Colonic mucosa (tissue), 4 donors: ENCODE measurements around the gene PSMC4. TPM values are rescaled to one million over a fixed set of nuclear protein-coding genes. Genes with fewer than 3 reads are reported as not detected.

Experiments used
- DNase-seq: peaks from one replicate; pipeline ENCODE4 v3.0.0-alpha.2; 2020
- H3K27ac ChIP-seq: fragments of 200-600 bp; one replicate; pipeline ENCODE4 v1.8.0; 2021
- H3K27me3 ChIP-seq: fragments of 200-600 bp; one replicate; pipeline ENCODE4 v1.8.0; 2021
- H3K36me3 ChIP-seq: fragments of 200-600 bp; one replicate; pipeline ENCODE4 v1.8.0; 2021
- H3K4me1 ChIP-seq: fragments of 200-600 bp; one replicate; pipeline ENCODE4 v1.8.0; 2021; ENCODE audit warnings: mild to moderate bottlenecking
- H3K4me3 ChIP-seq: fragments of 200-600 bp; one replicate; pipeline ENCODE4 v1.8.0; 2021
- H3K9ac ChIP-seq, 2 donors: one replicate each; pipeline ENCODE4 v1.7.0; 2013; ENCODE audit warnings: control low read depth in 2 of 2, low read depth in 2 of 2, low read length in 2 of 2
- H3K9me3 ChIP-seq: fragments of 200-600 bp; one replicate; pipeline ENCODE4 v1.8.0; 2021
- intact Hi-C: fragments of 100-400 bp; cut with DNase I; formaldehyde crosslinking; loops from one replicate; pipeline ENCODE4 v1.14.1; 2022
- total RNA-seq, 2 donors: library from RNA; stranded (reverse); fragmentation: NEBNext Ultra II Directional in 1 of 2; extraction: Animal tissue kit (Norgen Biotek cat#: 25700) in 1 of 2; gene quantifications; one replicate each; pipeline ENCODE4 v1.2.1, GENCODE V29; 2021
- TF ChIP-seq, protein P1 (sequence below): fragments of 200-600 bp; IDR thresholded peaks from one replicate; pipeline ENCODE4 v1.8.0; 2022; ENCODE audit warnings: antibody characterized with exemption, mild to moderate bottlenecking
- donor health status: healthy.
- donor health status: DM: no; HTN: no; CAD: no.
- donor health status: DM: no; HTN: no; CAD: no.

The PSMC4 gene
- total RNA-seq, 2 donors from 2014 or later = 87.3 to 143 TPM

DNA sequence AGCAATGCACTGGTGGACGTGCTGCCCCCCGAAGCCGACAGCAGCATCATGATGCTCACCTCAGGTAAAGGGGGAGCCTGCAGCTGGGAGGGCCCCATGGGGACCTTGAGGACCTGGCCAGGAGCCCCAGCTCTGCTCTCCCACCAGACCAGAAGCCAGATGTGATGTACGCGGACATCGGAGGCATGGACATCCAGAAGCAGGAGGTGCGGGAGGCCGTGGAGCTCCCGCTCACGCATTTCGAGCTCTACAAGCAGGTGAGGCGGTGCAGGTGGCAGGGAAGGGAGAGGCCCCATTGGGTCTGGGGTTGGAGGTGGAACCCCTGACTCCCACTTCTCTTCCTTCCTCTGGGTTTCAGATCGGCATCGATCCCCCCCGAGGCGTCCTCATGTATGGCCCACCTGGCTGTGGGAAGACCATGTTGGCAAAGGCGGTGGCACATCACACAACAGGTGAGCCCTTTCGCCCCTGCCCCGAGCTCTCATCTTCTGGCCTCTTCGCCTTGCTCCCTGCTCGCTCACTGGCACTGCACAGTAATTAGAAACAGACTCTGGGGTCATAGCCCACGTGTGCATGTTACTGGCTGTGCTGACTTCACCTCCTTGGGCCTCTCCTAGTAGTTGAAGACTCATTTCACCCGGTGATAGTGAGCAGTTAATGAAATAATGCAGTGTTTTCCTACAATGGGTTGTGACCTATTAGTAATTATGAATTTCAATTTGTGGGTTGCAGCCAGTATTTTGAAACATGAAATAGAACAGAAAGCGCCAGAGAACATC is 3.6 kb downstream of the PSMC4 start:
- TF ChIP-seq, protein P1, sequence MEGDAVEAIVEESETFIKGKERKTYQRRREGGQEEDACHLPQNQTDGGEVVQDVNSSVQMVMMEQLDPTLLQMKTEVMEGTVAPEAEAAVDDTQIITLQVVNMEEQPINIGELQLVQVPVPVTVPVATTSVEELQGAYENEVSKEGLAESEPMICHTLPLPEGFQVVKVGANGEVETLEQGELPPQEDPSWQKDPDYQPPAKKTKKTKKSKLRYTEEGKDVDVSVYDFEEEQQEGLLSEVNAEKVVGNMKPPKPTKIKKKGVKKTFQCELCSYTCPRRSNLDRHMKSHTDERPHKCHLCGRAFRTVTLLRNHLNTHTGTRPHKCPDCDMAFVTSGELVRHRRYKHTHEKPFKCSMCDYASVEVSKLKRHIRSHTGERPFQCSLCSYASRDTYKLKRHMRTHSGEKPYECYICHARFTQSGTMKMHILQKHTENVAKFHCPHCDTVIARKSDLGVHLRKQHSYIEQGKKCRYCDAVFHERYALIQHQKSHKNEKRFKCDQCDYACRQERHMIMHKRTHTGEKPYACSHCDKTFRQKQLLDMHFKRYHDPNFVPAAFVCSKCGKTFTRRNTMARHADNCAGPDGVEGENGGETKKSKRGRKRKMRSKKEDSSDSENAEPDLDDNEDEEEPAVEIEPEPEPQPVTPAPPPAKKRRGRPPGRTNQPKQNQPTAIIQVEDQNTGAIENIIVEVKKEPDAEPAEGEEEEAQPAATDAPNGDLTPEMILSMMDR = no peak
- DNase-seq = peak; percentile 15
- no peaks in the 10 kb centered on the region for H3K9me3 ChIP-seq
- H3K4me1 ChIP-seq = peaks cover 15% of the 10 kb centered on the region
- H3K27me3 ChIP-seq = no peaks in the 10 kb centered on the region
- H3K9ac ChIP-seq = no peak overlapping the region
- no peak overlapping the region for H3K4me3 ChIP-seq
- H3K36me3 ChIP-seq = peaks cover 17% of the 10 kb centered on the region
- intact Hi-C loops = no loop called here
- no peak overlapping the region for H3K27ac ChIP-seq

DNA sequence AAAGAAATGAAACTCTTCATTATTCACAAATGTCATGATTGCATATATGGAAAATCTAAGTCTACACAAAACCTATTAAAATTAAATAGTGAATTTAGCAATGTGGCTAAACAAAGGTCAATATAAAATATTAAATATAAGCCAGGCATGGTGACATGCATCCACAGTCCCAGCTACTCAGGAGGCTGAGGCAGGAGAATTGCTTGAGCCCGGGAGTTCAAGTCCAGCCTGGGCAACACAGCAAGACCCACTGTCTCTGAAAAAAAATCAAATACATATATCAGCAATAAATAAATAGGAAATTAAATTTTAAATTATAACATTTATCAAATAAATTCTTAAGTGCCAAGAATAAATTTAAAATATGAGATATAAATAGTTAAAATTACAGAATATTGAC is 11.9 kb downstream of the PSMC4 start:
- intact Hi-C loops = no loop called here
- Histone ChIP-seq H3K27me3 (no peaks in the 10 kb centered on the region), H3K36me3 (peaks cover 12% of the 10 kb centered on the region), H3K4me1 (no peaks in the 10 kb centered on the region), H3K4me3 (no peak overlapping the region), H3K9ac (no peak overlapping the region), H3K27ac (no peak overlapping the region), H3K9me3 (no peaks in the 10 kb centered on the region)
- TF ChIP-seq, protein P1 = no peak
- DNase-seq = no peak

DNA sequence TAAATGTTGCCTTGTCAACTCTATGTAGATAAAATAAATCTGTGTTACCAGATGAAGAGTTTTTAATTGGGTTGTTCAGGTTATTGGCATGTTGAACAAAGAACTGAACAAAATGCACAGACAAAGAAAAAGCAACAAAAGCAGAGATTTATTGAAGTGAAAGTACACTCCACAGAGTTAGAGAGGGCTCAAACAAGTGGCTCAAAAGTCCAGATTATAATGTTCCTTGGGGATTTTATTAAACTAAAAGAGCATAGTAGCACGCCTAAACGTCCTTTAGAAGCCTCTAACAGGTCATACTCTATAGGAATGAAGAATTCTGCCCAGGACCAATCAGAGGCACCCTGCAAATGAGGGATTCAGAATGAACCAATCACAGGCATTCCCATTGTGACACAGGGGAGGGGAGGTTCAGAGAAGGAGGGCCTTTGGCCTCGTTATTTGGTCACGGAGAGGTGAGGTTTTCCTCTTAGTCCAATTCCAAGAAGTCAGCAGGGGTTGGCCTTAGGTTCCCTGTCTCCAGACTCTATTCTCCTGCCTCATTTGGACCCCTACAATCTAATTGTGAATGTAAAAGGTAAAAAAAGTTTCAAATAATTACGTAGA is 12.8 kb downstream of the PSMC4 start:
- Histone ChIP-seq H3K27me3 (no peaks in the 10 kb centered on the region), H3K9ac (no peak overlapping the region), H3K9me3 (no peaks in the 10 kb centered on the region), H3K4me1 (no peaks in the 10 kb centered on the region), H3K36me3 (peaks cover 12% of the 10 kb centered on the region), H3K4me3 (no peak overlapping the region), H3K27ac (no peak overlapping the region)
- intact Hi-C loops = no loop called here
- TF ChIP-seq, protein P1 = no peak
- no peak for DNase-seq

DNA sequence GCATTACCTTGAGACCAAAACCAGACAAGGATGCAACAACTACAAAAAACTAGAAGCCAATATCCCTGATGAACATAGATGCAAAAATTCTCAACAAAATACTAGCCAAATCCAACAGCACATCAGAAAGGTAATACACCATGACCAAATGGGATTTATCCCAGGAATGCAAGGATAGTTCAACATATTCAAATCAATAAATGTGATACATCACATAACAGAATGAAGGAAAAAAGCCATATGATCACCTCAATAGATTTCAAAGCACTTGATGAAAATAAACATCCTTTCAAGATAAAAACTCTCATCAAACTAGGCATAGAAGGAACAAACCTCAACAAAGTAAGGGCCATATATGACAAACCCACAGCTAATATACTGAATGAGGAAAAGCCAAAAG is 15.7 kb downstream of the PSMC4 start:
- intact Hi-C loops = no loop called here
- no peak overlapping the region for H3K9ac ChIP-seq
- no peaks in the 10 kb centered on the region for H3K27me3 ChIP-seq
- no peak overlapping the region for H3K27ac ChIP-seq
- H3K9me3 ChIP-seq = no peaks in the 10 kb centered on the region
- DNase-seq = no peak
- TF ChIP-seq, protein P1 = no peak
- no peaks in the 10 kb centered on the region for H3K4me1 ChIP-seq
- no peak overlapping the region for H3K4me3 ChIP-seq
- H3K36me3 ChIP-seq = no peaks in the 10 kb centered on the region

DNA sequence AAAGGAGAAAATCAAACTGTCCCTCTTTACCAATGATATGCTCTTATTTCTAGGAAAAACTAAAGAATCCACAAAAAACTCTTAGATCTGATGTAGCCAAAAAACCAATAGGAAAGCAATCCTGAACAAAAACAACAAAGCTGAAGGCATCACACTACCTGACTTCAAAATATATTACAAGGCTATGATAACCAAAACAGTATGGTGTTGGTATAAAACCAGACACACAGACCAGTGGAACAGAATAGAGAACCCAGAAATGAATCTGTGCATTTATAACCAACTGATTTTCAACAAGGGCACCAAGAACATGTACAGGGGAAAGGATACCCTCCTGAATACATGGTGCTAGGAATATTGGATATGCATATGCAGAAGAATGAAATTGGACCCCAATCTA is 16.2 kb downstream of the PSMC4 start:
- no peaks in the 10 kb centered on the region for H3K4me1 ChIP-seq
- TF ChIP-seq, protein P1 = no peak
- H3K36me3 ChIP-seq = no peaks in the 10 kb centered on the region
- intact Hi-C loops = no loop called here
- no peak overlapping the region for H3K4me3 ChIP-seq
- no peaks in the 10 kb centered on the region for H3K9me3 ChIP-seq
- DNase-seq = no peak
- no peaks in the 10 kb centered on the region for H3K27me3 ChIP-seq
- H3K9ac ChIP-seq = no peak overlapping the region
- H3K27ac ChIP-seq = no peak overlapping the region
